Mesenchymal stem cell (in vitro differentiated cells and primary cell): Measurements from ENCODE around the gene PPP1R3C. TPM values are rescaled to one million over a fixed set of nuclear protein-coding genes. Genes with fewer than 3 reads are reported as not detected.

Experiments
- DNase-seq: peaks from one replicate; pipeline ENCODE4 v3.0.0-alpha.2; 2013
- H2AFZ ChIP-seq: one replicate; pipeline ENCODE4 v1.6.1; 2013; ENCODE audit warnings: low read depth, mild to moderate bottlenecking, control low read depth, inconsistent platforms, low read length, moderate library complexity
- H2AK5ac ChIP-seq: 2 replicates; pipeline ENCODE4 v1.6.1; 2013; ENCODE audit warnings: low read length, moderate library complexity, mild to moderate bottlenecking, inconsistent platforms; ENCODE audit not compliant: severe bottlenecking
- H2BK120ac ChIP-seq: one replicate; pipeline ENCODE4 v1.6.1; 2013; ENCODE audit warnings: low read depth, mild to moderate bottlenecking, inconsistent platforms, low read length, moderate library complexity
- H2BK12ac ChIP-seq, 2 experiments: one replicate each; pipeline ENCODE4 v1.6.1; 2013; ENCODE audit warnings: inconsistent platforms in 2 of 2, low read length in 2 of 2, mild to moderate bottlenecking in 2 of 2, moderate library complexity in 2 of 2, control low read depth in 1 of 2
- H2BK15ac ChIP-seq: one replicate; pipeline ENCODE4 v1.6.1; 2013; ENCODE audit warnings: mild to moderate bottlenecking, low read depth, inconsistent platforms; ENCODE audit not compliant: poor library complexity, severe bottlenecking
- H2BK5ac ChIP-seq: 2 replicates; pipeline ENCODE4 v1.6.1; 2013; ENCODE audit warnings: low read depth, mild to moderate bottlenecking, low read length, control low read depth, inconsistent platforms; ENCODE audit not compliant: poor library complexity, severe bottlenecking
- H3K14ac ChIP-seq, 2 experiments: one replicate each; pipeline ENCODE4 v1.6.1; 2013; ENCODE audit warnings: inconsistent platforms in 2 of 2, low read length in 2 of 2, control low read depth in 1 of 2, mild to moderate bottlenecking in 1 of 2, moderate library complexity in 1 of 2
- H3K18ac ChIP-seq, 2 experiments: one replicate each; pipeline ENCODE4 v1.6.1; 2013; ENCODE audit warnings: inconsistent platforms in 2 of 2, low read length in 2 of 2, control low read depth in 1 of 2, low read depth in 1 of 2, mild to moderate bottlenecking in 1 of 2
- H3K23ac ChIP-seq, 2 experiments: one replicate each; pipeline ENCODE4 v1.6.1; 2013; ENCODE audit warnings: inconsistent platforms in 2 of 2, low read length in 2 of 2, mild to moderate bottlenecking in 2 of 2, moderate library complexity in 2 of 2, control low read depth in 1 of 2
- H3K27ac ChIP-seq: 2 replicates; pipeline ENCODE4 v1.5.1; 2013; ENCODE audit warnings: mild to moderate bottlenecking, moderate library complexity, low read length, control low read depth, inconsistent platforms; ENCODE audit not compliant: poor library complexity, severe bottlenecking
- H3K27me3 ChIP-seq, 2 experiments: 2 replicates each; pipeline versions ENCODE4 v1.6.1 to v1.7.0; 2013; ENCODE audit warnings: low read length in 2 of 2, mild to moderate bottlenecking in 2 of 2, moderate library complexity in 2 of 2, control low read depth in 1 of 2, inconsistent platforms in 1 of 2; ENCODE audit not compliant: control insufficient read depth in 1 of 2, insufficient read depth in 1 of 2
- H3K36me3 ChIP-seq, 2 experiments: 2 replicates each; pipeline versions ENCODE4 v1.6.1 to v1.7.0; 2013; ENCODE audit warnings: low read length in 2 of 2, control low read depth in 1 of 2, inconsistent platforms in 1 of 2, low read depth in 1 of 2, mild to moderate bottlenecking in 1 of 2; ENCODE audit not compliant: insufficient read depth in 2 of 2, control insufficient read depth in 1 of 2
- H3K4ac ChIP-seq, 2 experiments: one replicate each; pipeline ENCODE4 v1.6.1; 2013; ENCODE audit warnings: inconsistent platforms in 2 of 2, low read length in 2 of 2, mild to moderate bottlenecking in 2 of 2, moderate library complexity in 2 of 2, control low read depth in 1 of 2, low read depth in 1 of 2
- H3K4me1 ChIP-seq: 2 replicates; pipeline ENCODE4 v1.6.1; 2013; ENCODE audit warnings: low read depth, low read length, control low read depth; ENCODE audit not compliant: control insufficient read depth, insufficient read depth
- H3K4me2 ChIP-seq: 2 replicates; pipeline ENCODE4 v1.6.1; 2013; ENCODE audit warnings: low read length, mild to moderate bottlenecking, inconsistent platforms; ENCODE audit not compliant: poor library complexity, severe bottlenecking
- H3K4me3 ChIP-seq, 2 experiments: 2 replicates each; pipeline versions ENCODE4 v1.5.1 to v1.7.0; 2013; ENCODE audit warnings: low read length in 2 of 2, mild to moderate bottlenecking in 2 of 2, control low read depth in 1 of 2, low read depth in 1 of 2; ENCODE audit not compliant: insufficient read depth in 1 of 2
- H3K79me1 ChIP-seq: replicated peaks from 2 replicates; pipeline ENCODE4 v1.6.1; 2013; ENCODE audit warnings: mild to moderate bottlenecking, control low read depth, low read length, inconsistent platforms; ENCODE audit not compliant: poor library complexity, severe bottlenecking
- H3K9ac ChIP-seq: 2 replicates; pipeline ENCODE4 v1.7.0; 2013; ENCODE audit warnings: mild to moderate bottlenecking, low read length, moderate library complexity
- H3K9me3 ChIP-seq: 2 replicates; pipeline ENCODE4 v1.7.0; 2013; ENCODE audit warnings: mild to moderate bottlenecking, low read length; ENCODE audit not compliant: control insufficient read depth
- H4K8ac ChIP-seq: one replicate; pipeline ENCODE4 v1.6.1; 2013; ENCODE audit warnings: inconsistent platforms, mild to moderate bottlenecking, low read length, moderate library complexity
- H4K91ac ChIP-seq: one replicate; pipeline ENCODE4 v1.6.1; 2013; ENCODE audit warnings: mild to moderate bottlenecking, low read length, inconsistent platforms
- WGBS: methylation state at CpG from one replicate; pipeline ENCODE4 v1.1.7; 2013; ENCODE audit warnings: mixed read lengths; 5-methylcytosine and 5-hydroxymethylcytosine counted together
- polyA plus RNA-seq, 2 experiments: library from polyadenylated mRNA; stranded (reverse); fragments of 200-250 nt; gene quantifications; one replicate each; pipeline ENCODE4 v1.2.3, GENCODE V29; 2013

Gene PPP1R3C
- 7.0 TPM for polyA plus RNA-seq (2013, experiment 1 of 2)
- polyA plus RNA-seq (2013, experiment 2 of 2), result 7.3 TPM

DNA sequence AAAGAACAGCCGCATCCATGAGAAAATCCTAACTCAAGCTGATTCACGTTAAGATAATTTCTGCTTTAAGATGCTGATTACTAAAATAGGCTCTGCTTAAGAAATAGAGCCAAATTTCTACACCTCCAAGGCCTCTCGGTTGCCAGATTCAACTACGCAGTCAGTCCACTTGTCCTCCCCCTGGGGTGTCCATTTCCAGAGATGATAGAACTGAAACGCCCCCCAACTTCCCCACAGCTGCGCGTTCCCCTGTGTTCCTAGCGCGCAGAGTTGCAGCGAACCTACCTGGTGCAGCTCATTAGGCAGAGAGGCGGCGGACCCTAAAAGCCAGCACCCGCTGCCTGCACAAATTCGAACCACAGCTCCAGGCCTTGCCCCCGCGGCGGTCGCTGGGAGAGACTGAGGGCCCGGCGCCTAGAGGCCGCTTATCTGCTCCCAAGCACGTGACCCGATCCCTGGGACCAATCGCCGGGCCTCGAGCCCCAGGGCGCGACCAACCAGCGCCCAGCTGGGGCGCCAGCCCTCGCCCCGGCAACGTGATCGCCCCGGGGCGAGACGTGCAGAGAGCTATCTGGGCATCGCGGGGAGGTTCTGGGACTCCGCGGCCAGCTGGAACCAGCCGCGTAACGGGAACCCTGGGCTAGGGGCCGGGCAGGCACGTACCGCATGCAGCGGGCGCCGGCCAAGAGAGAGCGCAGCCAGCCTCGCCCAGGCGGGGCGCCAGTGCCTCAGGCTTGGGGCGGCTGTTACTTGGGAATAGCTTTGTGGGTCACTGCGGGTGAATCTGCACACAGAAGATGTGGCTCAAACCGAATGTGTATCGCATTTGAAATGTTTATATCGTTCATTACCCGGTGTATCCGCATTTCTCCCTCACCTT, at the start of gene PPP1R3C:
TSS of gene PPP1R3C (minus strand) at position 401 of the 880 bp plus-strand sequence. CDS start at position 299, 102 bp downstream.
- H3K14ac ChIP-seq, result peak within 1 kb of the TSS in 1 of 2 experiments; percentile 61
- H3K23ac ChIP-seq, result peak within 1 kb of the TSS in 1 of 2 experiments; percentile 92
- no peaks in the 10 kb centered on the region for H3K79me1 ChIP-seq
- 20% methylated on average over 61 of the region's 61 CpGs for WGBS
- H3K27ac ChIP-seq, result peak within 1 kb of the TSS; percentile 31
- H3K9me3 ChIP-seq, result no peaks in the 10 kb centered on the region
- H2BK15ac ChIP-seq, result peak within 1 kb of the TSS; percentile 75
- no peaks in the 10 kb centered on the region for H3K4me1 ChIP-seq
- peak within 1 kb of the TSS; percentile 47 for H2AK5ac ChIP-seq
- peak within 1 kb of the TSS; percentile 80 for H4K8ac ChIP-seq
- H2BK5ac ChIP-seq, result peak within 1 kb of the TSS; percentile 14
- H3K27me3 ChIP-seq, result no peaks in the 10 kb centered on the region
- peak within 1 kb of the TSS; percentile 35 for H2BK120ac ChIP-seq
- H3K4me3 ChIP-seq, result peak within 1 kb of the TSS; percentile 59 to 86
- H4K91ac ChIP-seq, result peak within 1 kb of the TSS; percentile 27
- peak within 1 kb of the TSS; percentile 79 for H3K18ac ChIP-seq
- H3K36me3 ChIP-seq, result peaks cover 4 to 30% of the 10 kb centered on the region in 2 experiments
- H2BK12ac ChIP-seq, result peak within 1 kb of the TSS in 1 of 2 experiments; percentile 93
- H3K4ac ChIP-seq, result peak within 1 kb of the TSS in 1 of 2 experiments; percentile 81
- peak within 1 kb of the TSS; percentile 87 for H3K9ac ChIP-seq
- peak; percentile 84 for DNase-seq
- H2AFZ ChIP-seq, result peak within 1 kb of the TSS; percentile 85
- H3K4me2 ChIP-seq, result peak within 1 kb of the TSS; percentile 56

DNA sequence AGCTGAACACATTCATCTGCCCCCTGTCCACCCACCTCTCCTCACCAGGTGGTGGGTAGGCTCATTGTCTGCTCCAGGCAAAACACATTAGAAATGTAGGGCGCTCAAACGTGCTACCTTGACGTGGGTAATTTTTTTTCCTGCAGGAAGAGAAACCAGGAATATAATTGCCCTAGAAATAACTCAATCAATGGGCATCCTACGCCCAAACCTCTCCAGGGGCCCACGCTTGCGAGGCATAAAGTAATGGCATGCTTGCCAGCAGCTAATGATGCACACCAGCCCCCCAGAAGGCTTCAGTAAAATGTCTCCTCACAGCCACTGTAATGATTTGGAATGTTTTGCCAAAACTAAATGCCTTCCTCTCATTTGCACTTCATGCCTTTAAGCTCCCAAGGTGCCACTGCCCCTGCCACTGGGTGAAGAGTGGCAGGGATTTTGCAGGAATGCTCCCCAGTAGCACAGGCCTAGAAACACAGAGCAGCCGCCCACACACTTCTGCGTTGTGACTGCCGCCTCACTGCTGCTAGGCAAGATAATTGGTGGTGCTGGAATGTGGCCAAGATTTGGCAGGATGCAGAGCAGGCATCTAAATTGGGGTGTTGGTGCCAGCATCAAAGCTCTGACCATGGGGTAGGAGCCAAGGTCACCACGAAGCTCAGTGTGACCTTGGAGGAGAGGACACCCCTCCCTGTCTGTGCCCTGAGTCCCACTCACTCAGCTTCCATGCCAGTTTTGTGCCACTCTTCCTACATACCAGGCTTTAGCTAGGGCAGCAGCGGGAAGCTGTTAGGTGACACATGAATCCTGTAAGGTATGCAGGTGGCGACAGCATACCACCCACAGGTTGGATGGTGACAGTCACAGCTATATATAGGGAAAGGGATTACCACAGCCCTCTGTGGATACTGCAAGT, 48.7 kb upstream of the PPP1R3C start:
- Histone ChIP-seq H4K91ac (no peak overlapping the region), H3K4me3 (no peak overlapping the region), H2BK15ac (no peak overlapping the region), H3K18ac (no peak overlapping the region), H3K4me2 (no peak overlapping the region), H2BK12ac (no peak overlapping the region), H3K4ac (no peak overlapping the region), H3K27me3 (no peaks in the 10 kb centered on the region), H3K4me1 (peaks cover 15% of the 10 kb centered on the region), H3K36me3 (no peaks in the 10 kb centered on the region), H3K23ac (no peak overlapping the region), H2BK120ac (no peak overlapping the region), H3K27ac (no peak overlapping the region), H2AFZ (no peak overlapping the region), H3K14ac (no peak overlapping the region), H3K9me3 (no peaks in the 10 kb centered on the region), H2BK5ac (no peak overlapping the region), H2AK5ac (no peak overlapping the region), H3K9ac (no peak overlapping the region), H3K79me1 (no peaks in the 10 kb centered on the region), H4K8ac (no peak overlapping the region)
- WGBS, result 89% methylated on average over 12 of the region's 12 CpGs
- DNase-seq, result no peak

DNA sequence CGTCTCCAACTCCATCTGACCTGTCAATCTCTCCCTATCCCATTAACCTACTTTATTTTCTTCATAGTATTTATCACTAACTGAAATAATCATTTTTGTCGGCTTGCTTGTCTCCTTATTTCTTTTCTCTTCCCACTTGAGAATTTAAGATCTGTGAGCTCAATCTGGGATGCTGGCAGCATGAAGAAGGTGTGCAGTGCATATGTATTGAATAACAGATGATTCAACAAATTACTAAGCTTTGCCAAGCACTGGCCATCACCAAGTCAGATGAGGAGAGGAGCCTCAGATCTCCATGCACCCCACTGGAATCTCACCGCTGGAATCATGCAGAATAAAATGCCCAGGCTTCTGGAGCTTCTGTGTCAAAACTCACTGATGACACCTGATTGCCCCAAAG, 47.6 kb upstream of the PPP1R3C start:
- H4K8ac ChIP-seq, result no peak overlapping the region
- 95% methylated on average over 2 of the region's 3 CpGs for WGBS
- no peaks in the 10 kb centered on the region for H3K9me3 ChIP-seq

More for the DNA sequence above, 47.6 kb upstream of the PPP1R3C start:
- Histone ChIP-seq H3K27ac (no peak overlapping the region), H2BK15ac (no peak overlapping the region), H2AFZ (no peak overlapping the region), H2BK120ac (no peak overlapping the region), H2BK12ac (no peak overlapping the region), H3K79me1 (no peaks in the 10 kb centered on the region), H3K4me1 (peaks cover 15% of the 10 kb centered on the region), H3K9ac (no peak overlapping the region), H2BK5ac (no peak overlapping the region), H3K27me3 (no peaks in the 10 kb centered on the region), H4K91ac (no peak overlapping the region), H3K4ac (no peak overlapping the region), H3K4me3 (no peak overlapping the region), H2AK5ac (no peak overlapping the region), H3K18ac (no peak overlapping the region), H3K36me3 (no peaks in the 10 kb centered on the region), H3K4me2 (no peak overlapping the region), H3K23ac (no peak overlapping the region), H3K14ac (no peak overlapping the region)
- no peak for DNase-seq
